CD4-positive, alpha-beta memory T cell (primary cell): ENCODE data around the gene FBXW10B. TPM values are rescaled to one million over a fixed set of nuclear protein-coding genes. Genes with fewer than 3 reads are reported as not detected.
"Not testable (repeated sequence)": the region's sequence is repeated elsewhere in the genome, so short reads cannot be mapped to it uniquely, and the experiment has no call there.

Source experiments
- CTCF ChIA-PET: fragments of 350-600 bp; sonication (Branson Sonifier 250); formaldehyde crosslinking; loops from one replicate; lab custom pipeline; 2021; ENCODE audit warnings: inconsistent platforms; ENCODE audit not compliant: partially characterized antibody; lab: Charles Lee
- POLR2A ChIA-PET: fragments of 350-600 bp; sonication (Branson Sonifier 250); formaldehyde crosslinking; loops from one replicate; lab custom pipeline; 2021; ENCODE audit not compliant: partially characterized antibody; lab: Charles Lee
- DNase-seq, 5 donors: peaks; one replicate each; pipeline versions ENCODE4 v3.0.0 to v3.0.0-alpha.2; 2020 to 2022; ENCODE audit warnings: mixed read lengths in 1 of 5
- H3K27ac ChIP-seq: one replicate; pipeline ENCODE4 v1.7.0; 2013; ENCODE audit warnings: low read depth, low read length
- H3K27me3 ChIP-seq: 2 replicates; pipeline ENCODE4 v1.7.0; 2013; ENCODE audit warnings: mild to moderate bottlenecking, low read length, moderate library complexity; ENCODE audit not compliant: insufficient read depth
- H3K36me3 ChIP-seq: 2 replicates; pipeline ENCODE4 v1.7.0; 2013; ENCODE audit warnings: mild to moderate bottlenecking, low read length, moderate library complexity; ENCODE audit not compliant: insufficient read depth
- H3K4me1 ChIP-seq: 2 replicates; pipeline ENCODE4 v1.7.0; 2013; ENCODE audit warnings: mild to moderate bottlenecking, low read length, moderate library complexity; ENCODE audit not compliant: insufficient read depth
- H3K4me3 ChIP-seq, 2 donors: one replicate each; pipeline ENCODE4 v1.7.0; 2013; ENCODE audit warnings: low read length in 2 of 2, mild to moderate bottlenecking in 1 of 2
- H3K9me3 ChIP-seq, 2 donors: one replicate each; pipeline ENCODE4 v1.7.0; 2013; ENCODE audit warnings: low read length in 2 of 2, control low read depth in 1 of 2; ENCODE audit not compliant: control insufficient read depth in 1 of 2
- H3K27ac Mint-ChIP-seq, 7 donors: one replicate each; pipeline ENCODE4 v1.8.0; 2020 to 2021; ENCODE audit warnings: mixed read lengths in 7 of 7, mild to moderate bottlenecking in 6 of 7, inconsistent platforms in 3 of 7, moderate library complexity in 3 of 7
- H3K27me3 Mint-ChIP-seq, 2 donors: one replicate each; pipeline ENCODE4 v1.8.0; 2020 to 2021; ENCODE audit warnings: mixed read lengths in 2 of 2
- H3K36me3 Mint-ChIP-seq, 2 donors: one replicate each; pipeline ENCODE4 v1.8.0; 2020 to 2021; ENCODE audit warnings: mixed read lengths in 2 of 2, inconsistent platforms in 1 of 2, mild to moderate bottlenecking in 1 of 2
- H3K4me1 Mint-ChIP-seq, 4 donors: one replicate each; pipeline ENCODE4 v1.8.0; 2020 to 2021; ENCODE audit warnings: mixed read lengths in 4 of 4, mild to moderate bottlenecking in 1 of 4
- H3K4me3 Mint-ChIP-seq, 8 donors: one replicate each; pipeline ENCODE4 v1.8.0; 2020 to 2021; ENCODE audit warnings: mixed read lengths in 8 of 8, mild to moderate bottlenecking in 7 of 8, moderate library complexity in 6 of 8, inconsistent platforms in 3 of 8
- H3K9me3 Mint-ChIP-seq, 8 donors: one replicate each; pipeline ENCODE4 v1.8.0; 2020 to 2021; ENCODE audit warnings: mixed read lengths in 8 of 8, mild to moderate bottlenecking in 5 of 8, inconsistent platforms in 3 of 8, moderate library complexity in 1 of 8
- intact Hi-C: fragments of 100-400 bp; cut with micrococcal nuclease; formaldehyde crosslinking; loops from one replicate; pipeline ENCODE4 v1.15.1; 2023
- polyA plus RNA-seq, 2 donors: library from polyadenylated mRNA; unstranded; fragments of 300-500 nt; fragmentation: Illumina TruSeq; gene quantifications; one replicate each; pipeline ENCODE4 v1.2.3, GENCODE V29; 2021
- total RNA-seq, 2 experiments: library from RNA; stranded (reverse); gene quantifications; one replicate each; pipeline ENCODE4 v1.2.3, GENCODE V29; 2021

Gene FBXW10B, protein sequence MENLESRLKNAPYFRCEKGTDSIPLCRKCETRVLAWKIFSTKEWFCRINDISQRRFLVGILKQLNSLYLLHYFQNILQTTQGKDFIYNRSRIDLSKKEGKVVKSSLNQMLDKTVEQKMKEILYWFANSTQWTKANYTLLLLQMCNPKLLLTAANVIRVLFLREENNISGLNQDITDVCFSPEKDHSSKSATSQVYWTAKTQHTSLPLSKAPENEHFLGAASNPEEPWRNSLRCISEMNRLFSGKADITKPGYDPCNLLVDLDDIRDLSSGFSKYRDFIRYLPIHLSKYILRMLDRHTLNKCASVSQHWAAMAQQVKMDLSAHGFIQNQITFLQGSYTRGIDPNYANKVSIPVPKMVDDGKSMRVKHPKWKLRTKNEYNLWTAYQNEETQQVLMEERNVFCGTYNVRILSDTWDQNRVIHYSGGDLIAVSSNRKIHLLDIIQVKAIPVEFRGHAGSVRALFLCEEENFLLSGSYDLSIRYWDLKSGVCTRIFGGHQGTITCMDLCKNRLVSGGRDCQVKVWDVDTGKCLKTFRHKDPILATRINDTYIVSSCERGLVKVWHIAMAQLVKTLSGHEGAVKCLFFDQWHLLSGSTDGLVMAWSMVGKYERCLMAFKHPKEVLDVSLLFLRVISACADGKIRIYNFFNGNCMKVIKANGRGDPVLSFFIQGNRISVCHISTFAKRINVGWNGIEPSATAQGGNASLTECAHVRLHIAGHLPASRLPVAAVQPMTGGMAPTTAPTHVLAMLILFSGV
- total RNA-seq, result under 1 TPM; 0.26 to 0.89 TPM
- polyA plus RNA-seq, result not detected

DNA sequence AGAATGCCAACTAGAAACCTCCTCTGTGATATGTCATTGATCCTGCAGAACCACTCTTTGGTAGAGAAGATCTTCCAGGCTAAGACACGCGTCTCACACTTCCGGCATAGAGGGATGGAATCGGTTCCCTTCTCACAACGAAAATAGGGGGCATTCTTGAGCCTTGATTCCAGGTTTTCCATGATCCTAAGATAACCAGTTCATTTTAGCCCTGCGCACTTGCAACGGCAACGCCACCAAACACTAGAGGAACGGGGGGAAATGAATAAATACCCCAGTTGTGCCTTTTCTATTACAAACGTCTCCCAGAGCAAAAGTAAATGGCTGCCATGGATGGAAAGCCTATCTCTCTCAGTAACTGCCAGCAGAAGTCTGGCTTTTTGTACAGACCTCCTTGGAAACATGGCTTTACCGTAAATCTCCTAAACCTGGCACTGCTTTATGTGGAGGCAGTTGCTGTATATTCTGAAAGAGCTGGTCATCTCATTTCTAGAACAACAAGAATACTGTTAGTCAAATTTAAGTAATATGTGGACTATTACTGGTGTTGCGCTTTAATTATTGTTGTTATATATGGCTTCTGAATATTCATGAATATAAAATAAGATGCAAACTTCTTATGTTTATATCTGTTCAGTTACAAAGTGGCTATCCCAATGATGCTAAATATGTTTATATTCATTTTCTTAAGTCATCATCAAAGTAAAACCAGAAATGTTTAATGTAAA, at the start of gene FBXW10B:
Gene FBXW10B (minus strand): TSS at position 374 of the 728 bp plus-strand sequence. CDS start 192 bp downstream, at position 182.
- H3K27me3 Mint-ChIP-seq, H3K4me3 Mint-ChIP-seq, CTCF ChIA-PET, H3K36me3 ChIP-seq, H3K9me3 ChIP-seq, H3K9me3 Mint-ChIP-seq, intact Hi-C loops, H3K27ac Mint-ChIP-seq, DNase-seq, H3K27ac ChIP-seq, H3K4me3 ChIP-seq, H3K4me1 Mint-ChIP-seq, H3K27me3 ChIP-seq, H3K4me1 ChIP-seq, POLR2A ChIA-PET, H3K36me3 Mint-ChIP-seq: not testable (repeated sequence)

DNA sequence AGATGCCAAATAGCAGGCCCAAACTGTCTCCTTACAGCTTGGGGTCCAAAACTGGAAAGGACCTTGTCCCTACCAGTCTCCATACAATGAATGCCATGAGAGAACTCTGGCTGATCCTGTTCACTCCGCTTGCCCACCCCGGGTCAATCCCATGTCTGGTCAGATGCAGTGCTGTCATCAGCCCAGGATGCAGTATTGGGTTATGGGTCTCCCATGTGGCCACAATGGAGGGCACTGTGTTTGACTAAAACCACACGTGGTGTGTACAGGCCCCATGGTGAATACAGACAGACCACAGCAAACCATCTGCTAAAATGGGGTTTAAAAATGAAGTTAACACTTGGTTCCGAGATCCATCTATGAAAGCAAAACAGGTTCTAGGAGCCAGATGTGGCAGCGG, 44.2 kb upstream of the FBXW10B start:
- Histone ChIP-seq H3K9me3 (no peaks in the 10 kb centered on the region), H3K27ac (no peak overlapping the region), H3K36me3 (no peaks in the 10 kb centered on the region), H3K27me3 (no peaks in the 10 kb centered on the region), H3K4me1 (no peaks in the 10 kb centered on the region), H3K4me3 (no peak overlapping the region)
- intact Hi-C loops, result no loop called here
- DNase-seq, result no peak
- no peak overlapping the region for H3K27ac Mint-ChIP-seq
- H3K4me3 Mint-ChIP-seq, result no peak overlapping the region
- POLR2A ChIA-PET, result no interaction called here
- H3K4me1 Mint-ChIP-seq, result peaks cover 0 to 1% (median 0%) of the 10 kb centered on the region in 4 donors
- CTCF ChIA-PET, result no interaction called here
- H3K9me3 Mint-ChIP-seq, result no peaks in the 10 kb centered on the region
- no peaks in the 10 kb centered on the region for H3K27me3 Mint-ChIP-seq
- H3K36me3 Mint-ChIP-seq, result peaks cover 22 to 44% of the 10 kb centered on the region in 2 donors

DNA sequence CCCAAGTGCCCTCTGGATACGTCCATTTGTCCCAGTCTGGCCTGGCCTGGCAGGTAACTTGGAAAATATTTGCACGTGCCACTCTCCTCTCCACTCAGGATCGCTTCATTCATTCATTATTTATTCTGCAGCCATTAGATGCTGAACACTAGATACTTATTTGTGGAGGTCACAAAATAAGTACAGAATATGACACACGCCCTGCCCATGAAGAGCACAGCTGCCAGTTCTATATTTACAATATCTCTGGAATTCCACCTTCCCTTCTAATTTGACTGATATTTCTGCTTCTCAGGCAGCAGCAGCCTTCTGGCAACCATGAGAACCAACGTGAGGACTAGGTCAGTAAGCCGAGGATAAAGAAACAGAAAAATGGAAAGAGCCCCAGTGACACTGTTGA, 43.7 kb upstream of the FBXW10B start:
- Histone ChIP-seq H3K9me3 (no peaks in the 10 kb centered on the region), H3K27me3 (no peaks in the 10 kb centered on the region), H3K36me3 (no peaks in the 10 kb centered on the region), H3K27ac (no peak overlapping the region), H3K4me1 (no peaks in the 10 kb centered on the region), H3K4me3 (no peak overlapping the region)
- no peaks in the 10 kb centered on the region for H3K27me3 Mint-ChIP-seq
- H3K27ac Mint-ChIP-seq, result no peak overlapping the region
- no peak for DNase-seq
- peaks cover 0 to 1% (median 0%) of the 10 kb centered on the region in 4 donors for H3K4me1 Mint-ChIP-seq
- no peak overlapping the region for H3K4me3 Mint-ChIP-seq
- ChIA-PET POLR2A (no interaction called here), CTCF (no interaction called here)
- H3K36me3 Mint-ChIP-seq, result peaks cover 25 to 44% of the 10 kb centered on the region in 2 donors
- intact Hi-C loops, result no loop called here
- no peaks in the 10 kb centered on the region for H3K9me3 Mint-ChIP-seq

DNA sequence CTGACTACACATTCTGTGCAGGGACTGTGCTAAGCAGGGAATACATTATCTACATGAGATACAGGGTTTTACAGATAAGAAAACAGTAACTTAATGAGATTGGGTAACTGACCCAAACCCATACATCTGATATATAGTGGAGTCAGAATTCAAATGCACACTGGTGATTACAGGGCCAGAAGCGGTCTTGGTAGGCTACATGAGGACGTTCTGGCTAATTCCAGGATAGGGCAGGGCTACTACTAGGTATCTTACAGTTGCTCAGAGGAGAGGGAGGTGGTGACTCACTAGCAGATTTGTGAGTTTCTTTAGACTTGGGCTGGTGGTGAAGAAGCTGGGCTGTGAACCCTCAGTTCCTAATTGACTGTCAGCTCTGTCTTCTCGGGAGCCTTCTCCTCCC, 43.2 kb upstream of the FBXW10B start:
- H3K9me3 ChIP-seq, result no peaks in the 10 kb centered on the region
- intact Hi-C loops, result no loop called here
- H3K27me3 ChIP-seq, result no peaks in the 10 kb centered on the region
- no peak overlapping the region for H3K4me3 Mint-ChIP-seq
- H3K9me3 Mint-ChIP-seq, result no peaks in the 10 kb centered on the region
- H3K4me1 Mint-ChIP-seq, result peaks cover 0 to 1% (median 0%) of the 10 kb centered on the region in 4 donors
- POLR2A ChIA-PET, result no interaction called here
- no peak overlapping the region for H3K4me3 ChIP-seq
- DNase-seq, result no peak
- H3K36me3 ChIP-seq, result no peaks in the 10 kb centered on the region
- no peak overlapping the region for H3K27ac ChIP-seq
- no peaks in the 10 kb centered on the region for H3K4me1 ChIP-seq
- no peak overlapping the region for H3K27ac Mint-ChIP-seq
- CTCF ChIA-PET, result no interaction called here
- peaks cover 22 to 40% of the 10 kb centered on the region in 2 donors for H3K36me3 Mint-ChIP-seq
- no peaks in the 10 kb centered on the region for H3K27me3 Mint-ChIP-seq

DNA sequence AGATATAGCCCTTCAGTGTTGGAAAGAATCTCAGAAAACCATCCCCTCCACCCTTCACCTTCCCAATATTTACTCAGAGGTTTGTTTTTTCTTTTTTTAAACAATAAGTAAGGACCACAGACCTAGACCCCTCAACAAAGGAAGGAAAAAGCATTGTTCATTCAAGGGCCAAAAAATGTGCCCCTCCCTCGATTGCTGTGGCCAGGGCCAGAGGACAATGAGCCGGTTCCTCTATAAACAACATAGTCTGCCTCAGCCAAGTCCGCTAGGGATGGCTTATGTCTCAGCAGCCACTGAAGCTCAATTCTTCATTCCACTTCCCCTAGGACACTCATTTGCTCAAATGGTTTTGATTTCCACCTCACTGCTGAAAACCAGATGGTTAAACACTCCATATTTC, 40.6 kb upstream of the FBXW10B start:
- Mint-ChIP-seq H3K27ac (no peak overlapping the region), H3K27me3 (no peaks in the 10 kb centered on the region), H3K4me1 (peaks cover 0 to 1% (median 0%) of the 10 kb centered on the region in 4 donors), H3K4me3 (no peak overlapping the region), H3K9me3 (peaks cover 0 to 2% (median 0%) of the 10 kb centered on the region in 8 donors), H3K36me3 (peaks cover 18 to 27% of the 10 kb centered on the region in 2 donors)
- H3K4me1 ChIP-seq, result no peaks in the 10 kb centered on the region
- H3K9me3 ChIP-seq, result no peaks in the 10 kb centered on the region
- no peak overlapping the region for H3K27ac ChIP-seq
- H3K4me3 ChIP-seq, result no peak overlapping the region
- intact Hi-C loops, result no loop called here
- no peak for DNase-seq
- ChIA-PET CTCF (no interaction called here), POLR2A (no interaction called here)
- no peaks in the 10 kb centered on the region for H3K36me3 ChIP-seq
- H3K27me3 ChIP-seq, result no peaks in the 10 kb centered on the region

DNA sequence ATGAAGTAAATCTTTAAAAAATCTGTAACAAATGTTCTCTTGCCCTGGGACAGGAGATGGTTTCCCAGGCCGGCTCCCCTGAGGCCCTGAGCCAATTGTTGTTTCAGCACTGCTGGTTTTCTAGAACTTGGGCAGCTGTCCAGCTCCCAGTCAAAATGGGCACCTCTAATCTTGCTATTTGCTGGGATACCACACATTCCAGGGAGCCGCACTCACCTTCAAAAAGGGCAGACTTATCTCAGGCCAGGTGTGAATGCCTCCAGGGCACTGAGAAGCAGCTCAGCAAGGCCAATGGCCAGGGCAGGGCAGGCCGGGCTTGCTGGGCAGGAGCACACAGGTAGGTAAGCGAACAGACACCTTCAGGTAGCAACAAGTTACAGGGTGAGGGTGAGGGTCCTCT, 40.2 kb upstream of the FBXW10B start:
- H3K36me3 Mint-ChIP-seq, result peaks cover 18 to 27% of the 10 kb centered on the region in 2 donors
- H3K27me3 Mint-ChIP-seq, result no peaks in the 10 kb centered on the region
- intact Hi-C loops, result no loop called here
- H3K9me3 Mint-ChIP-seq, result peaks cover 0 to 2% (median 0%) of the 10 kb centered on the region in 8 donors
- no peak overlapping the region for H3K27ac Mint-ChIP-seq
- peaks cover 0 to 1% (median 0%) of the 10 kb centered on the region in 4 donors for H3K4me1 Mint-ChIP-seq
- no peaks in the 10 kb centered on the region for H3K9me3 ChIP-seq
- no peaks in the 10 kb centered on the region for H3K4me1 ChIP-seq
- CTCF ChIA-PET, result no interaction called here
- POLR2A ChIA-PET, result no interaction called here
- no peaks in the 10 kb centered on the region for H3K36me3 ChIP-seq
- H3K27me3 ChIP-seq, result no peaks in the 10 kb centered on the region
- H3K4me3 ChIP-seq, result no peak overlapping the region
- no peak for DNase-seq
- H3K27ac ChIP-seq, result no peak overlapping the region
- no peak overlapping the region for H3K4me3 Mint-ChIP-seq

DNA sequence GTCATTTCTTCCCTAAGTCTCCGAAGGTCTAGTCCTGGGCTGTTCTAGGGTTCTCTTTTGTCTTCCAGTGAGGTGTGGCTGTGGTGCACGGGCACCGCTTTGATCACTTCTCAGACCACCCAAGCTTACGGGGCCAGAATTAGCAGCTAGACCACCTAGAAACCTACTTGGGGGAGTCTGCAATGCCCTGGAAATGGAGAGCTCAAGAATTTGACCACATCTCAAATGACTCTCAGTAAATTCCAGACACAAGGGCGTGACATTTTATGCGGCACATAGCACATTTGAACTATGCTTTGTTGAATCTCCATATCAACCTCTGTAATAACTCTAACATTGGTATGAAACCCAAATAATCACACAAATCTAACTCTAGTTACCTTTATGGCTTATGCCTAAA, 39.7 kb upstream of the FBXW10B start:
- Histone ChIP-seq H3K4me3 (no peak overlapping the region), H3K27ac (no peak overlapping the region), H3K9me3 (no peaks in the 10 kb centered on the region), H3K4me1 (no peaks in the 10 kb centered on the region), H3K36me3 (no peaks in the 10 kb centered on the region), H3K27me3 (no peaks in the 10 kb centered on the region)
- intact Hi-C loops, result no loop called here
- no peak overlapping the region for H3K4me3 Mint-ChIP-seq
- POLR2A ChIA-PET, result no interaction called here
- H3K27ac Mint-ChIP-seq, result no peak overlapping the region
- DNase-seq, result no peak
- H3K9me3 Mint-ChIP-seq, result peaks cover 0 to 2% (median 0%) of the 10 kb centered on the region in 8 donors
- no peaks in the 10 kb centered on the region for H3K27me3 Mint-ChIP-seq
- peaks cover 17 to 23% of the 10 kb centered on the region in 2 donors for H3K36me3 Mint-ChIP-seq
- peaks cover 0 to 1% (median 0%) of the 10 kb centered on the region in 4 donors for H3K4me1 Mint-ChIP-seq
- CTCF ChIA-PET, result no interaction called here
